Fibroblast of upper back skin (primary cell): ENCODE measurements around the gene PARP4.
"Not testable (repeated sequence)": the region's sequence is repeated elsewhere in the genome, so short reads cannot be mapped to it uniquely, and the experiment has no call there.

Experiments
- DNase-seq: peaks from one replicate; pipeline ENCODE4 v3.0.0-alpha.2; 2013

PARP4 gene

DNA sequence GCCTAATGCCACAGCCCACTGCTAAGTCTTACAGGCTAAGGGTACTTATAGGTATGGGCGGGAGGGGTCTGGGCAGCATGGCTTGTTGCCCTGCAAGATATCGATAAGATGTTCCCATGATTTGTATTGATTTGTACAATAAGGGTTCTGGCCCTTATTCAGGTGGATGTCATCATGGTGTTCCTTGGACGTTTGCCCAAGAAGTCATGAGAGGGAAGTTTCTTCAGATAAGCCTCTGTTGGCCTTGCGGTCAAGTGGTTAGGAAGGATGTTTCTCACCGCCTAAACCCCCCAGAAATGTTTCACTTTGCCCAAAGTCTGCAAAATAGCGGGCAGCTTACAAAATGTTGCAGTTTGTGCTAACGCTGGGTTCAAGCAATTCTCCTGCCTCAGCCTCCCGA, 7.3 kb downstream of the PARP4 start:
- no peak for DNase-seq

DNA sequence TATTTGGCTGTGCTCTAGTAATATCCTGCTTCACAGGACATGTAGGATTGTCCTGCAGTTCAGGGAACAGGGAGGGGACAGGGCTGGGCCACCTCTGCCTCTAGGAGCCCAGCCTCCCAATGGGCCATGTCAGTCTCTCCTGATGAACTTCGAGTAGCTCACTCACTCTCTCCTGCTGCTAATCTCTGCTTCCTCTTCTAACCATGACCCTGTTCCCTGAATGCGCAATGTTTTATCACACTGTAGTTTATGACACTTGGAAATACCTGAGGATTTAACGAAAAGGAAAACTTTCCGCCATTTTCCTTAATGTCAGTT, 9.2 kb downstream of the PARP4 start:
- DNase-seq: no peak

- DNase-seq: peak; percentile 28
Observed at GRCh38 chr13:24502533-24503378, 9.8 kb downstream of the PARP4 start.

DNA sequence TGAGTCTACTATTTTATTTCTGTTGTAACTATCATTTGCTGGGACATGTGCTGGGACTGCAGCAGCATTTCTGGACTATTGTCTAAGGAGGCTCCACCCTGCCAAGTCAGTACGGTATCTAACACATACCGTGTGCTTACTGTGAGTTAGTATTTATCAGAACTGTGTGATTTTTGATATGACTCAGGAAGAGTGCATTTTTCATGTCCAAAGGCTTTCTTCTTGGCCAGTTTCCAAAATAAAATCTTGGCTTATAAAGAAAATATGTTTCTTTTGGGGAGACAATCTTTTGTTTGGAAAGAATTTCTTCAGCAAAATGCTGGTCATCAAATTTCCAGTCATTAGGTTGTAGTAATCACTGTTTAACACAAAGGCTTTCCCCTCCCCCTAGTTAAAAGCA, 11.6 kb downstream of the PARP4 start:
- DNase-seq: peak; percentile 72

DNA sequence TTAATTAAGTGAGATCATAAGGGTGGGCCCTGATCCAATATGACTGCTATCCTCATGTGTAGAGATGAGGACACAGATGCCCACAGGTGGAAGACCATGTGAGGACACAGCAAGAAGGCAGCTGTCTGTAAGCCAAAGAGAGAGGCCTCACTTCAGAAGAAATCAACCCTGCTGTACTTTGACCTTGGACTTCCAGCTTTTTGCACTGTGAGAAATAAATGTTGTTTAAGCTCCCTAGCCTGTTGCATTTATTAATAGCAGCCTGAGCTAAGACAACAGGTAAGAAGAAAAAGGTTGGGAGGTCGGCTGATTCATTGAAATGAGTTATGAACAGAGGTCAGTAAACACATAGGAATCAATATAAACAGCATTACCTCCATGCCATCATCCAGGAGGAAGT, 14.8 kb downstream of the PARP4 start:
- no peak for DNase-seq

- DNase-seq: not testable (repeated sequence)
Observed at GRCh38 chr13:24496295-24496694, 16.3 kb downstream of the PARP4 start.

- DNase-seq: no peak
Observed at GRCh38 chr13:24495151-24495729, 17.3 kb downstream of the PARP4 start.

DNA sequence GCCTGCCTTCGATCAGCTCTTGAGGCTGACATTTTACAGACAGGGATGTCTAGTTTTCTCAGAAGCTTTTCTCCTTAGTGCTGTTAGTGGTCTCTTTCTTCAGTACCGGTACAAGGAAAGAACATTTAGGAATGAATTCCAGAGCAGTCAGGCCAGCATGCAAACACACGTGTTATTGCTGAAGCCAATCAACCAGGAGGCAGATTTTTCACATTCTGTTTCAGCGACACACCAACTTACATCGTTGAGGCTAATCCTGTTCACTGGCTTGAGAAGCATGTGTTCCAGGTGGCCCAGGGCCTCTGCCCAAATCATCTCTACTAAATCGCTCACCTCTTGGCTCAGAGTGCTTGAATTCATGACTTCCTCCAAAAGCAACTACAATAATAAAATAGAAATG, 19.2 kb downstream of the PARP4 start:
- DNase-seq: peak; percentile 13

DNA sequence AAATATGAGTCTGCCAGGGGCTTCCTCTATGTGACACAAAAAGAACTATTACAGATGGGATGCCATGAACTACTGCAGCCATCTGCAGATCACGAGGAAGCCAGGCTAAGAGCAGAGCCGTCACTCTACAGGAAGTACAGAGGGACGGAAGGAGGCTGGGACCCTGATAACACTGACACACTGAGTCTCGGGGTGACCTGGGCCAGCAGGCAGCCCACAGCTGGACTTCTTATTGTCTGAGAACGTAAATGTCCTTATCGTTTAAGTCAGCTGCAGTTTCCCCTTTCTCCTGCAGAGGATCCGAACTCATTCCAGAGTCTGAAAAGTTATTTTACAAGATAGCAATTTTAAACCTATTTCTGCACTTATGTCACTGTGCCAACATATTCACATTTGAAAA, 20.7 kb downstream of the PARP4 start:
- no peak for DNase-seq

- DNase-seq: no peak
Observed at GRCh38 chr13:24489721-24490120, 22.9 kb downstream of the PARP4 start.

DNA sequence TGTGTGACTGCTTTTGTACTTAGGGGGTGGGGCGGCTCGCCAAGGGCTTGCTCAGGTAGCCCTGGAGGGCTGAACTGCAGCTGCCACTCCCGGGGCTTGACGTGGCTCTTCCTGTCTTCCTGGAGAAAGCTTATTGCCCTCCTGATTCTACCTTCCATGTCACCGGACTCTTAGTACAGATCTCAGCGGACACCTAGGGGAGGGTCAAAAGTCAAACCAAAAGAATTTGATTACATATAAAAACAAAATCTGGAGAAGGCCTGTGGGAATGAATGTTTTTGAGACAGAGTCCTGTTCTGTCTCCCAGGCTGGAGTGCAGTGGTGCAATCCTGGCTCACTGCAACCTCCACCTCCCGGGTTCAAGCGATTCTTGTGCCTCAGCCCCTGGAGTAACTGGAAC, 24.5 kb downstream of the PARP4 start:
- DNase-seq: not testable (repeated sequence)

DNA sequence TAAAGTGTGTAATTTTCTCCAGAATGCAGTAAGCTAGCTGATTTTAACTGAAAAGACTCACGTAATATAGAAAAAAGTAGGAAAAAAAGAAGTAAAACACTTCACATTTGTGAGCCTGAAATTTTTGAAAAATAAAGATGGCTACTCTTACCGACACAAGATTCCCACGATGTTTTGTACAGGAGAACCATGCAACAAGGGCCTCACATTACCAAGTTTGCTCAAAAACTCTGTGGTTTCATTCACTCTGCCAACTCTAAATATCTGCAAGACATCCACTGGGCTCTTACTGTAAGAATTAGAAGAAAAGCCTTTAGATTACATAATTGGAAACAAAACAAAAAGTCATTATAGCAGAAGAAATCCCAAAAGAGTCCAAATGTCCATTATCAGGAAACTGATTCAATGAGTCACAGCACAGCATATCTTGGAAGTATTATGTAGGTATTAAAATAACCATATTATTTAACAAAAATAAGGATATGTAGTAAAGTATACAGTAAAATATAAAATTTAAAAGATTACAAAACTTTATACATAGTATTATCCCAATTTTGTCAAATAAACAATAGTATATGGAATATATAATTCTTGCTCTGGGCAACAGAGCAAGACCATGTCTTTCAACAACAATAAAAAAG, 26.4 kb downstream of the PARP4 start:
- peak; percentile 14 for DNase-seq

- no peak for DNase-seq
Observed at GRCh38 chr13:24473686-24474085, 38.9 kb downstream of the PARP4 start.

DNA sequence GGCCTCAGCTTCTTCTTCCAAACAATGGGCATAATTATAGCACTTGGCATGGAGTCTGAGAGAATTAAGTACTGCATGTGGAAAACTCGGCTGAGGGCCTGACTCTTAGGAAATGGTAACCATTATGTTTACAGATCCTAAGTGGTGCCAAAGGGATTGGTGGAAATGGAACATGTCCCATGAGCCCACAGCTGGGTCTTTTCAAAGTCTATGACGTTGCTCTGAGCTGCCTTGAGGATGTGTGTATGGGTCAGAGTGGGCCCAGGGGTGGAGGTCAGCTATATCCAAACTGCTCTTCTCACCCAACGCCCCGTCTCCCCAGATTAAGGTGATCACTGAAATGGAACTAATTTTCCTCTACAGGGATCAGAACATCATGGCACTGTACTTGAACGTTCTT, 40.4 kb downstream of the PARP4 start:
- not testable (repeated sequence) for DNase-seq

DNA sequence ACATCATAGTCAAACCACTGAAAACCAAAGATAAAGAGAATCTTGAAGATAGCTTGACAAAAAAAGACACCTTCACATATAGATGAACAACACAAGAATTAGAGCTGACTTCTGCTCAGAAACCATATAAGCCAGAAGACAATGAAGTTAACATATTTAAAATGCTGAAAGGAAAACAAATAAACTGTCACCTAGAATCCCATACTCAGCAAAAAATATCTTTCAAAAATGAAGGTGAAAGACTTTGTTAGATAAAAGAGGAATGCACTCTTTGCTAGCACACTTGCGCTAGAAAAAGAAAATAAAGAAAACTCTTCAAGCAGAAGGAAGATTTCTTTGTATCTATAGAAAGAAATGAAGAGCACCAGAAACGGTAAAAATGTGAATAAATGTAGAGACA, 49.5 kb downstream of the PARP4 start:
- DNase-seq: no peak

DNA sequence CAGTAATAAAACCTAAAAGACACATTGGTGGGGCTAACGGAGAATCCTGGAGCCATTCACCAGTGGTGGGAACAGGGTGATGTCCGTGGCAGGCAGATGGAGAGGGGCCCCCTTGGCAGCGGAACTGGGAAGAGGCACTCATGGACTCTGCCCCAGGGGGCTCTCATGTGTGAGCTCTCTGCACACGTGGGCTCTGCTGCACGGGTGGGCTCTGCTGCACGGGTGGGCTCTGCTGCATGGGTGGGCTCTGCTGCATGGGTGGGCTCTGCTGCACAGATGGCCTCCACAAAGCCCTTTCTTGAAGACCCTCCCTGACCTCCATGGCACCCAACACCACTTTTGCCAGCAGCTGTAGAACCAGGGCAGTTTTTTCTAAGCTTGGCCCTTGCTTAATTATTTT, 52.3 kb downstream of the PARP4 start:
- no peak for DNase-seq

DNA sequence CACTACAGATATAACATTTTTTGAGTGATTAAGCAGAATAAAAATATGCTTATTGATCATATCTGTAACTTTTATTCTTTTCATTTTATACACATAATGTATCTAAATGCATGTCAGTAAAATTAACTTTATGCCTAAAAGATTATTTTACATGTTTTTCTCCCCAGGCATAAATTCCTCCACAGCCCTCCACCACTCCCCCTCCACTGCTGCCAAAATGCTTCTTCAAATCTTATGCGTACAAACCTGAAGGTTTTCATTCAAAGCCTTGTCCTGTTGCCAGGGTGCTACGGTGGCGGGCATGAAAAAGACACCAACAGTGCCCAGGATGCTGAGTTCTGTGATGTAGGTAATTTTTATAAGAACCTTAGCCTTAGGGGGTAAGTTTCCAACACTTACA, 52.9 kb downstream of the PARP4 start:
- DNase-seq: no peak

DNA sequence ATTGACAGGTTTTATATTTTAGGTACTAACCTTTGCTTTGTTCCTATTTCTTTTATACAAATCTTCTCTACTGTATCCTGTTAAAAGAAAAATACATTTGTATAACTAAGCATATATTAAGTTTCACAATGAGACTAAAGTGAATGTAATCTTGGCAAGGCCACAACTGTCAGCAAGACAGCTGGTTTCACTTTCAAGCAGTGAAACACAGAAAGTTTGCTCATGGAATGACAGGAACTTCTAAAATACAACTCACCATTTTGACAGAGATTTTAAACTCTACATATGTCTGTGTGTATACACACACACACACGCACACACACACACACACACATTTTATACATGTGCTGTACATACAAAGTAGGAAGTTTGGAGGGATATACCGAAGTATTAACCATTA, 53.3 kb downstream of the PARP4 start:
- DNase-seq: peak; percentile 81

DNA sequence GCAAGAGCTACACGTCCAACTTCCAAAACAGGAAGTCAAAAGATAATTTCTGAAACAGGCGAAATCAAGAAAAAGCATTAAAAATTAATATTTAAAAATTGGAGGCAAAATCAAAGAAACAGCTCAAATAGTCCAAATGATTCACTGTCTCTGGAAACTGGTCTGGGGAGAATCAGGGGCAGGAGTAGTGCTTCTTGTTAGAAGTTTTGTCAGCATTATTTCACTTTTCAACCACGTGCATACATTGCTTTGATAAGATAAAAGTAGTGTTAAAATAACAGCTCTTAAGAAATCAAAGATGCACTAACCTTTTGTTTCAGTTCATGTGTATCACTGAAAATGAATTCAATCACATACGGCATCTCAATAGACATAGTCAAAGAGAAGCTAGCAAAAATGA, 53.8 kb downstream of the PARP4 start:
- DNase-seq: no peak

DNA sequence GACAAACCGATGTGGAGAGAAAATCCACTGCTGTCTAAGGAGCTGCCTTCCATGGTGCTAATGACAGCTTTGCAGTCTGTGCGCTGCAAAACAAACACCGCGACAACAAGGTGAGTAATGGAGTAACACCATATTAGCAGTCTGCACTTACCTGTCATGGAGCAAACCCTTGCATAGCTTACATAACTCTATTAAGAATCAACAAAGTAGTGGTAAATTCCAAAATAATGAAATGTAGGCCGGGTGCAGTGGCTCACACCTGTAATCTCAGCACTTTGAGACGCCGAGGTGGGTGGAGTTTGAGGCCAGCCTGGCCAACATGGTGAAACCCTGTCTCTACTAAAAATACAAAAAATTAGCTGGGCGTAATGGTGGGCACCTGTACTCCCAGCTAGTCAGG, 56.2 kb downstream of the PARP4 start:
- no peak for DNase-seq

GRCh38 chr13:24454056-24454455, 58.5 kb downstream of the PARP4 start:
- no peak for DNase-seq

DNA sequence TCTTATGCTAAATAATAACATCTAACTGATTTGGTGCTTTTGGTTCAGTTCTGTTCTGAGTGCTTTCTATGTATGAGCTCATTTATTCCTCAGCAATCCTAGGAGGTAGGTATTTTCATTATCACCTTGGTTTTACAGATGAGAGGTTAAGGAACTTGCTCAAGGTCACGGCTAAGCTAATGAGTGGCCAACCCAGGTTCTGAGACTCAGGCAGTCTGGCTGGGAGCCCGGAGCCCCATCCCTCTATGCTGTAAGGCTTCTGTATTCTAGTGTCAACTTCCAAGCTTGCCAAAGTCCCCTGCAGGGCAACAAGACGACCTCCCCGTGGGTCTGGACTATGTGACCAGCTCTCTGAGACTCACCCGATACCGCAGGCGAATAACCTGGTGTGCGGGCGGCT, 60.5 kb downstream of the PARP4 start:
- no peak for DNase-seq

GRCh38 chr13:24450530-24450929, 62.0 kb downstream of the PARP4 start:
- DNase-seq: peak; percentile 65

- not testable (repeated sequence) for DNase-seq
Observed at GRCh38 chr13:24444851-24445250, 67.7 kb downstream of the PARP4 start.
